COLO668 (cell line): Measurements from ENCODE around the gene PPID.
"Not testable (repeated sequence)": the region's sequence is repeated elsewhere in the genome, so short reads cannot be mapped to it uniquely, and the experiment has no call there.

ENCODE experiments used
- DNase-seq: peaks from one replicate; lab custom pipeline; 2025; ENCODE audit not compliant: unreplicated experiment; lab: John Stamatoyannopoulos, UW

The PPID gene

GRCh38 chr4:158738866-158739265, 15.7 kb upstream of the PPID start:
- DNase-seq = no peak

GRCh38 chr4:158729716-158730559, 6.7 kb upstream of the PPID start:
- DNase-seq = peak; percentile 39

- no peak for DNase-seq
Measured at GRCh38 chr4:158728236-158728635, 5.0 kb upstream of the PPID start.

- no peak for DNase-seq
Measured at GRCh38 chr4:158726633-158727032, 3.4 kb upstream of the PPID start.

GRCh38 chr4:158724637-158725036, 1.4 kb upstream of the PPID start:
- no peak for DNase-seq

- DNase-seq = peak; percentile 14
Measured at GRCh38 chr4:158722291-158722916, 792 bp downstream of the PPID start.

- DNase-seq = no peak
Measured at GRCh38 chr4:158721680-158722079, 1.5 kb downstream of the PPID start.

- no peak for DNase-seq
Measured at GRCh38 chr4:158715802-158716201, 7.4 kb downstream of the PPID start.

GRCh38 chr4:158714937-158715336, 8.3 kb downstream of the PPID start:
- DNase-seq = no peak

GRCh38 chr4:158712622-158713021, 10.6 kb downstream of the PPID start:
- not testable (repeated sequence) for DNase-seq

GRCh38 chr4:158710814-158711213, 12.4 kb downstream of the PPID start:
- DNase-seq = no peak

- no peak for DNase-seq
Measured at GRCh38 chr4:158704274-158704673, 18.9 kb downstream of the PPID start.

GRCh38 chr4:158688813-158689212, 34.4 kb downstream of the PPID start:
- no peak for DNase-seq

GRCh38 chr4:158682066-158682465, 41.1 kb downstream of the PPID start:
- DNase-seq = no peak

- no peak for DNase-seq
Measured at GRCh38 chr4:158681629-158682028, 41.6 kb downstream of the PPID start.

- no peak for DNase-seq
Measured at GRCh38 chr4:158678767-158679166, 44.4 kb downstream of the PPID start.

- no peak for DNase-seq
Measured at GRCh38 chr4:158676076-158676475, 47.1 kb downstream of the PPID start.

- DNase-seq = no peak
Measured at GRCh38 chr4:158673633-158674032, 49.6 kb downstream of the PPID start.

- DNase-seq = peak; percentile 98
Measured at GRCh38 chr4:158671915-158672806, 51.0 kb downstream of the PPID start, which contains the start of gene ETFDH. TSS of gene ETFDH (plus strand) at chr4:158672296. CDS start at chr4:158672457, 161 bp downstream.

GRCh38 chr4:158671665-158671914, 51.6 kb downstream of the PPID start, which contains the start of gene C4orf46:
TSS of gene C4orf46 (minus strand) at chr4:158671887. CDS start at chr4:158671801, 86 bp downstream.
- no peak for DNase-seq

- peak; percentile 71 for DNase-seq
Measured at GRCh38 chr4:158670975-158671664, 52.1 kb downstream of the PPID start.
